ENCODE measurements around the gene CASR.

CASR gene

GRCh38 chr3:122232485-122232884 lies 49.0 kb downstream of the CASR start:
- Mint-ChIP-seq H3K4me3 (no peak overlapping the region), H3K27ac (no peak overlapping the region), H3K4me1 (peaks cover 8% of the 10 kb centered on the region), H3K9me3 (no peaks in the 10 kb centered on the region), H3K27me3 (ENCODE audit: low read depth, poor library complexity) (peaks cover 5% of the 10 kb centered on the region), H3K36me3 (ENCODE audit: low read depth) (no peaks in the 10 kb centered on the region)
- TF ChIP-seq CTCF (IDR thresholded peaks at IDR 0.05): no peak
- no peak for DNase-seq

- H3K4me3 Mint-ChIP-seq: no peak overlapping the region
- H3K4me1 Mint-ChIP-seq: peaks cover 8% of the 10 kb centered on the region
- no peak for TF ChIP-seq CTCF (IDR thresholded peaks at IDR 0.05)
- H3K27ac Mint-ChIP-seq: no peak overlapping the region
- no peaks in the 10 kb centered on the region for H3K9me3 Mint-ChIP-seq
- H3K27me3 Mint-ChIP-seq (ENCODE audit: low read depth, poor library complexity): peaks cover 5% of the 10 kb centered on the region
- DNase-seq: no peak
- no peaks in the 10 kb centered on the region for H3K36me3 Mint-ChIP-seq (ENCODE audit: low read depth)
Observed at GRCh38 chr3:122233101-122233952, 49.9 kb downstream of the CASR start.

GRCh38 chr3:122234117-122234516 lies 50.6 kb downstream of the CASR start:
- H3K36me3 Mint-ChIP-seq (ENCODE audit: low read depth): no peaks in the 10 kb centered on the region
- H3K4me3 Mint-ChIP-seq: no peak overlapping the region
- H3K9me3 Mint-ChIP-seq: no peaks in the 10 kb centered on the region
- DNase-seq: no peak
- H3K27me3 Mint-ChIP-seq (ENCODE audit: low read depth, poor library complexity): peaks cover 5% of the 10 kb centered on the region
- H3K4me1 Mint-ChIP-seq: peaks cover 8% of the 10 kb centered on the region
- no peak overlapping the region for H3K27ac Mint-ChIP-seq
- no peak for TF ChIP-seq CTCF (IDR thresholded peaks at IDR 0.05)

GRCh38 chr3:122235147-122235546 lies 51.7 kb downstream of the CASR start:
- Mint-ChIP-seq H3K4me3 (no peak overlapping the region), H3K4me1 (peaks cover 8% of the 10 kb centered on the region), H3K9me3 (no peaks in the 10 kb centered on the region), H3K27me3 (ENCODE audit: low read depth, poor library complexity) (peaks cover 5% of the 10 kb centered on the region), H3K27ac (no peak overlapping the region), H3K36me3 (ENCODE audit: low read depth) (no peaks in the 10 kb centered on the region)
- TF ChIP-seq CTCF (IDR thresholded peaks at IDR 0.05): no peak
- no peak for DNase-seq

- no peak for DNase-seq
- TF ChIP-seq CTCF (IDR thresholded peaks at IDR 0.05): no peak
- Mint-ChIP-seq H3K27ac (no peak overlapping the region), H3K27me3 (ENCODE audit: low read depth, poor library complexity) (peaks cover 30% of the 10 kb centered on the region), H3K36me3 (ENCODE audit: low read depth) (no peaks in the 10 kb centered on the region), H3K9me3 (no peaks in the 10 kb centered on the region), H3K4me3 (no peak overlapping the region), H3K4me1 (no peaks in the 10 kb centered on the region)
Observed at GRCh38 chr3:122239112-122239511, 55.6 kb downstream of the CASR start.

All from nephron progenitor cell (in vitro differentiated cells).